Liver (tissue), 9 donors: ENCODE results near the gene CARHSP1. TPM values are rescaled to one million over a fixed set of nuclear protein-coding genes. Genes with fewer than 3 reads are reported as not detected.
"Not testable (repeated sequence)": the region's sequence is repeated elsewhere in the genome, so short reads cannot be mapped to it uniquely, and the experiment has no call there.

Experiments used
- DNase-seq: peaks from one replicate; pipeline ENCODE4 v3.0.0-alpha.2; 2017; ENCODE audit warnings: low spot score
- H3K27ac ChIP-seq, 2 donors: one replicate each; pipeline ENCODE4 v1.7.0; 2013; ENCODE audit warnings: inconsistent platforms in 2 of 2, low read length in 2 of 2, control low read depth in 1 of 2, low read depth in 1 of 2, mild to moderate bottlenecking in 1 of 2
- H3K27me3 ChIP-seq, 4 donors: one replicate each; pipeline versions ENCODE4 v1.6.1 to v1.7.0; 2013; ENCODE audit warnings: low read length in 3 of 4, inconsistent platforms in 1 of 4, mild to moderate bottlenecking in 1 of 4, moderate library complexity in 1 of 4; ENCODE audit not compliant: control insufficient read depth in 4 of 4, insufficient read depth in 4 of 4
- H3K36me3 ChIP-seq, 4 donors: one replicate each; pipeline versions ENCODE4 v1.6.1 to v1.7.0; 2013; ENCODE audit warnings: low read length in 3 of 4, mild to moderate bottlenecking in 3 of 4, low read depth in 1 of 4, moderate library complexity in 1 of 4; ENCODE audit not compliant: control insufficient read depth in 4 of 4, insufficient read depth in 3 of 4
- H3K4me1 ChIP-seq, 4 donors: one replicate each; pipeline versions ENCODE4 v1.6.1 to v1.7.0; 2013; ENCODE audit warnings: low read length in 3 of 4, mild to moderate bottlenecking in 3 of 4, moderate library complexity in 1 of 4; ENCODE audit not compliant: control insufficient read depth in 4 of 4, insufficient read depth in 4 of 4
- H3K4me3 ChIP-seq, 3 donors: one replicate each; pipeline versions ENCODE4 v1.6.1 to v1.7.0; 2013; ENCODE audit warnings: low read length in 3 of 3, control low read depth in 1 of 3, low read depth in 1 of 3, mild to moderate bottlenecking in 1 of 3
- H3K9ac ChIP-seq, 2 donors: one replicate each; pipeline ENCODE4 v1.7.0; 2013; ENCODE audit warnings: low read length in 2 of 2, mild to moderate bottlenecking in 2 of 2, moderate library complexity in 2 of 2, control low read depth in 1 of 2, low read depth in 1 of 2
- H3K9me3 ChIP-seq, 4 donors: one replicate each; pipeline versions ENCODE4 v1.6.1 to v1.7.0; 2013; ENCODE audit warnings: low read length in 3 of 4; ENCODE audit not compliant: control insufficient read depth in 4 of 4
- EGR1 ChIP-seq, 2 donors: IDR thresholded peaks; 2 replicates each; pipeline ENCODE4 v1.6.1; 2016 to 2018; ENCODE audit warnings: antibody characterized with exemption in 2 of 2, low read depth in 2 of 2
- FOXA1 ChIP-seq: IDR thresholded peaks from 2 replicates; pipeline ENCODE4 v1.6.1; 2016; ENCODE audit warnings: antibody characterized with exemption
- FOXA2 ChIP-seq: IDR thresholded peaks from 2 replicates; pipeline ENCODE4 v1.6.1; 2016; ENCODE audit warnings: antibody characterized with exemption
- GABPA ChIP-seq, 2 donors: IDR thresholded peaks in 1 of 2; conservative IDR thresholded peaks in 1 of 2; 2 replicates each; pipeline ENCODE4 v1.6.1; 2016; ENCODE audit warnings: antibody characterized with exemption in 2 of 2, mild to moderate bottlenecking in 1 of 2, moderate library complexity in 1 of 2
- HNF4A ChIP-seq, 2 donors: conservative IDR thresholded peaks; 2 replicates each; pipeline ENCODE4 v1.6.1; 2016; ENCODE audit warnings: antibody characterized with exemption in 2 of 2, mild to moderate bottlenecking in 2 of 2
- HNF4G ChIP-seq: IDR thresholded peaks from 2 replicates; pipeline ENCODE4 v1.6.1; 2016; ENCODE audit warnings: antibody characterized with exemption
- NR2F2 ChIP-seq: IDR thresholded peaks from 2 replicates; pipeline ENCODE4 v1.6.1; 2016; ENCODE audit warnings: antibody characterized with exemption
- RAD21 ChIP-seq, 2 donors: IDR thresholded peaks; 2 replicates each; pipeline ENCODE4 v1.6.1; 2016; ENCODE audit warnings: antibody characterized with exemption in 2 of 2, mild to moderate bottlenecking in 2 of 2
- REST ChIP-seq: IDR thresholded peaks from 2 replicates; pipeline ENCODE4 v1.6.1; 2016; ENCODE audit warnings: antibody characterized with exemption, mild to moderate bottlenecking
- RXRA ChIP-seq, 2 donors: IDR thresholded peaks; 2 replicates each; pipeline ENCODE4 v1.6.1; 2017 to 2018; ENCODE audit warnings: antibody characterized with exemption in 2 of 2, mild to moderate bottlenecking in 1 of 2
- SP1 ChIP-seq: IDR thresholded peaks from 2 replicates; pipeline ENCODE4 v1.6.1; 2018; ENCODE audit warnings: antibody characterized with exemption, mild to moderate bottlenecking
- TAF1 ChIP-seq: conservative IDR thresholded peaks from 2 replicates; pipeline ENCODE4 v1.6.1; 2016; ENCODE audit warnings: antibody characterized with exemption, mild to moderate bottlenecking
- YY1 ChIP-seq: IDR thresholded peaks from 2 replicates; pipeline ENCODE4 v1.6.1; 2016; ENCODE audit warnings: antibody characterized with exemption, mild to moderate bottlenecking
- ZBTB33 ChIP-seq: IDR thresholded peaks from 2 replicates; pipeline ENCODE4 v1.6.1; 2016; ENCODE audit warnings: antibody characterized with exemption
- WGBS: extraction: QIAGEN DNeasy Blood & Tissue Kit; methylation state at CpG from one replicate; pipeline ENCODE4 v1.1.7; 2013; 5-methylcytosine and 5-hydroxymethylcytosine counted together
- polyA plus RNA-seq, 2 donors: library from polyadenylated mRNA; stranded (reverse) in 1 of 2; unstranded in 1 of 2; fragments of 200-250 nt in 1 of 2; fragments of >200 nt in 1 of 2; fragmentation: Nextera tagmentation in 1 of 2; extraction: Ambion mirVana in 1 of 2; gene quantifications; one replicate each; pipeline versions ENCODE4 v1.2.1 to v1.2.3, GENCODE V29; 2013 to 2015
- total RNA-seq, 2 donors: library from RNA; depleted of rRNA; stranded (reverse); fragments of >200 nt; gene quantifications; one replicate each; pipeline ENCODE4 v1.2.3, GENCODE V29; 2014
- TF ChIP-seq, protein P1 (sequence below): fragments of 150-350 bp; IDR thresholded peaks from 2 replicates; pipeline ENCODE4 v1.5.1; 2017; ENCODE audit warnings: improper control_type of control experiment, low read depth, low read length; ENCODE audit not compliant: missing input control
- TF ChIP-seq, protein P2 (sequence below): IDR thresholded peaks from 2 replicates; pipeline ENCODE4 v1.6.1; 2016; ENCODE audit warnings: antibody characterized with exemption
- donor health status: healthy.
- donor health status: healthy.
- donor health status: healthy.
- donor health status: healthy.
- donor health status: healthy.

Gene CARHSP1
- total and polyA plus RNA-seq, 4 donors, result 81.2 to 162 (median 119) TPM

DNA sequence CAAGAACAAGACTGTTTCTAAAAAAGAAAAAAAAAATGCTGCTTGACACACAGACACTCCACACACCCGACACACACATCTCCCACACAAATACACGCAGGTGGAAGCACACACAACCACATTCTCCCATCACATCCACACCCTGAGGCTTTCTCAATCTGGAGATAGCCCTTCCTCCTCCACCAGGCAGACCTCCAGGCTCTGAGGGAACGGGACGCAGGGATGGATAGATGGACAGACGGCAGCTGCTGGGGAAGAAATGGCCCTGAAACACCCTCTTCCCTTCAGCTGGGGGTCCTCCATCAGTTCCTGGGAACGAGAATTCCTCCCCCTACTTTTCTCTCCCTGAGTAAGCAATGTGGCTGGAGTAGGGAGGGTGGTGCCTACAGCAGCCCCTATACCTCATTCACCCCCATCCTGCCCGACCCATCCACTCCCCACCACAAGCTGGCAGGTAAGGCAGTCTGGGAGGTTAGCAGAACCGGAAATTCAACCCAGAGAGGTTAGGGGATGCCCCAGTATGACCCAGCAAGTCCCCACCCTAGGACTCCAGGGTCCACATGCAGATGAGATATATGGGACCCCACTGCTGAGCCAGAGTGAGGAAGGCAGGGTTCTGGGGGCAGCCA is 9.2 kb upstream of the CARHSP1 start:
- Histone ChIP-seq H3K36me3 (no peaks in the 10 kb centered on the region), H3K9me3 (no peaks in the 10 kb centered on the region), H3K4me3 (no peak overlapping the region), H3K9ac (no peak overlapping the region), H3K27me3 (no peaks in the 10 kb centered on the region), H3K27ac (no peak overlapping the region), H3K4me1 (peaks cover 2 to 3% (median 2%) of the 10 kb centered on the region in 4 donors)
- DNase-seq, result no peak
- 82% methylated on average over 8 of the region's 8 CpGs for WGBS
- TF ChIP-seq REST (no peak), FOXA2 (no peak), GABPA (IDR thresholded peaks at IDR 0.05 in 1 of 2, conservative IDR thresholded peaks at IDR 0.05 in 1 of 2) (no peak), RAD21 (IDR thresholded peaks at IDR 0.05) (no peak)

- H3K9ac ChIP-seq, H3K27me3 ChIP-seq, H3K9me3 ChIP-seq, H3K27ac ChIP-seq, DNase-seq, H3K36me3 ChIP-seq, H3K4me3 ChIP-seq: not testable (repeated sequence)
- WGBS, result 82% methylated on average over 7 of the region's 7 CpGs
- H3K4me1 ChIP-seq, result peaks cover 6 to 16% (median 12%) of the 10 kb centered on the region in 4 donors
Measured at GRCh38 chr16:8875317-8875716, 6.5 kb upstream of the CARHSP1 start.

DNA sequence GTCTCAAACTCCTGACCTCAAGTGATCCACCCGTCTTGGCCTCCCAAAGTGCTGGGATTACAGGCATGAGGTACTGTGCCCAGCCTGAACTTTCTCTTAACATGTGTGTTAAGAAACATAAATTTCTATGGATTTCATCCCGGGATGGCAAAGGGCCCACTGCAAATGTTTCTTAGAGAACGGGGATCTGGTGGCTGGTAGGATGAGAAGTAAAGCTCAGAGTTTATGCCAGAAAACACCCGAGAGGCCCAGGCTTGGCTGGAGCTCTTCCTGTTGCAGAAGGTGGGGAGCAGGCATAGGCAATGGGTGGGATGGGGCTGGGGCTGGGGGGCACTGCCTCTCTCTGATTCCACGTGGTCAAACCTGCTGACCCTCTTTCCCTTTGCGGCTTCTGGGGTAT is 5.6 kb upstream of the CARHSP1 start:
- Histone ChIP-seq H3K9ac (no peak overlapping the region), H3K4me1 (peaks cover 5 to 17% (median 12%) of the 10 kb centered on the region in 4 donors), H3K9me3 (no peaks in the 10 kb centered on the region), H3K4me3 (no peak overlapping the region), H3K36me3 (no peaks in the 10 kb centered on the region), H3K27me3 (no peaks in the 10 kb centered on the region), H3K27ac (no peak overlapping the region)
- no peak for DNase-seq
- WGBS, result 70% methylated on average over 6 of the region's 6 CpGs
- TF ChIP-seq EGR1 (IDR thresholded peaks at IDR 0.05; ENCODE audit: low read depth in 2 of 2), result no peak
- TF ChIP-seq RAD21 (IDR thresholded peaks at IDR 0.05), result no peak
- no peak for TF ChIP-seq YY1
- no peak for TF ChIP-seq SP1
- no peak for TF ChIP-seq FOXA1
- TF ChIP-seq HNF4G, result no peak
- TF ChIP-seq FOXA2, result no peak
- TF ChIP-seq, protein P1, sequence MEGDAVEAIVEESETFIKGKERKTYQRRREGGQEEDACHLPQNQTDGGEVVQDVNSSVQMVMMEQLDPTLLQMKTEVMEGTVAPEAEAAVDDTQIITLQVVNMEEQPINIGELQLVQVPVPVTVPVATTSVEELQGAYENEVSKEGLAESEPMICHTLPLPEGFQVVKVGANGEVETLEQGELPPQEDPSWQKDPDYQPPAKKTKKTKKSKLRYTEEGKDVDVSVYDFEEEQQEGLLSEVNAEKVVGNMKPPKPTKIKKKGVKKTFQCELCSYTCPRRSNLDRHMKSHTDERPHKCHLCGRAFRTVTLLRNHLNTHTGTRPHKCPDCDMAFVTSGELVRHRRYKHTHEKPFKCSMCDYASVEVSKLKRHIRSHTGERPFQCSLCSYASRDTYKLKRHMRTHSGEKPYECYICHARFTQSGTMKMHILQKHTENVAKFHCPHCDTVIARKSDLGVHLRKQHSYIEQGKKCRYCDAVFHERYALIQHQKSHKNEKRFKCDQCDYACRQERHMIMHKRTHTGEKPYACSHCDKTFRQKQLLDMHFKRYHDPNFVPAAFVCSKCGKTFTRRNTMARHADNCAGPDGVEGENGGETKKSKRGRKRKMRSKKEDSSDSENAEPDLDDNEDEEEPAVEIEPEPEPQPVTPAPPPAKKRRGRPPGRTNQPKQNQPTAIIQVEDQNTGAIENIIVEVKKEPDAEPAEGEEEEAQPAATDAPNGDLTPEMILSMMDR, result no peak
- TF ChIP-seq HNF4A (conservative IDR thresholded peaks at IDR 0.05), result no peak
- TF ChIP-seq TAF1, result no peak
- TF ChIP-seq GABPA (IDR thresholded peaks at IDR 0.05 in 1 of 2, conservative IDR thresholded peaks at IDR 0.05 in 1 of 2), result no peak
- no peak for TF ChIP-seq NR2F2
- TF ChIP-seq, protein P2, sequence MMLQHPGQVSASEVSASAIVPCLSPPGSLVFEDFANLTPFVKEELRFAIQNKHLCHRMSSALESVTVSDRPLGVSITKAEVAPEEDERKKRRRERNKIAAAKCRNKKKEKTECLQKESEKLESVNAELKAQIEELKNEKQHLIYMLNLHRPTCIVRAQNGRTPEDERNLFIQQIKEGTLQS, result no peak
- TF ChIP-seq REST, result no peak
- no peak for TF ChIP-seq ZBTB33
- TF ChIP-seq RXRA (IDR thresholded peaks at IDR 0.05), result no peak
